SK-N-MC (cell line): Measurements from ENCODE around the gene LRMDA.

Experiments
- DNase-seq: peaks from one replicate; pipeline ENCODE4 v3.0.0-alpha.2; 2011; ENCODE audit warnings: low read depth, low spot score
- H3K27ac ChIP-seq: fragments of 200-600 bp; sonication (generic); 2 replicates; pipeline ENCODE4 v1.5.1; 2016; ENCODE audit warnings: mixed run types
- H3K36me3 ChIP-seq: fragments of 200-600 bp; sonication (generic); 2 replicates; pipeline ENCODE4 v1.6.1; 2017; ENCODE audit warnings: antibody characterized with exemption, low read length, mixed read lengths; ENCODE audit not compliant: insufficient read depth
- H3K4me3 ChIP-seq: fragments of 200-600 bp; sonication (generic); 2 replicates; pipeline ENCODE4 v1.5.1; 2016
- H3K9ac ChIP-seq: fragments of 200-600 bp; sonication (generic); 2 replicates; pipeline ENCODE4 v1.8.0; 2017; ENCODE audit warnings: mixed run types, mixed read lengths; ENCODE audit not compliant: insufficient read length
- H3K9me3 ChIP-seq: fragments of 200-600 bp; sonication (generic); 2 replicates; pipeline ENCODE4 v1.6.1; 2017; ENCODE audit warnings: low read depth, mild to moderate bottlenecking, antibody characterized with exemption, low read length, moderate library complexity, mixed read lengths
- EZH2 ChIP-seq: fragments of 200-600 bp; sonication (generic); IDR thresholded peaks from one replicate; pipeline ENCODE4 v1.6.1; 2017; ENCODE audit warnings: antibody characterized with exemption
- FOXP2 ChIP-seq: optimal IDR thresholded peaks from 2 replicates; pipeline ENCODE3; 2011; ENCODE audit warnings: mild to moderate bottlenecking, moderate library complexity; ENCODE audit not compliant: insufficient read depth; ENCODE audit errors: extremely low read length, control extremely low read depth
- POLR2AphosphoS5 ChIP-seq: IDR thresholded peaks from 2 replicates; pipeline ENCODE4 v1.6.1; 2012; ENCODE audit warnings: mild to moderate bottlenecking, low read depth, low read length, borderline replicate concordance

LRMDA gene

DNA sequence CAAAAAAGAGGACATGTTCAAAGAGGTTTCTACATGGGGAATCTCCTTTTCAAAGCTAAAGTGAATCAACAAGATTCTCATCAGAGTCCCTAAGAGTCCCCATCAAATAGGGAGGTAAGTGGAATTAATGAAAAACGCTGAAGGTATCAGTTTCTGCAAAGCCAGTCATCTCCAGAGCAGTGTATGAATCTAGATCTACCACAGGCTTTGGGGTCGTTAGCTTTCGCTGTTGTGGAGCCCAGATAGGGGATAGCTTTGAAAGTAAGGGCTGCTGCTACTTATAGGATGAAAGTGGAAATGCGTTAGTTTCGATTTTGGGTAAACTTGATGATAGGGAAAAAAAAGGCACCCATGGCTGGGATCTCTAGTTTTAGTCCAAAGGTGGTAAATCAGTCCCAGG is 748.4 kb downstream of the LRMDA start:
- no peak overlapping the region for H3K9ac ChIP-seq
- TF ChIP-seq POLR2AphosphoS5, result no peak
- no peak for TF ChIP-seq EZH2
- H3K27ac ChIP-seq, result no peak overlapping the region
- no peaks in the 10 kb centered on the region for H3K36me3 ChIP-seq
- no peak for DNase-seq
- no peak overlapping the region for H3K4me3 ChIP-seq
- no peaks in the 10 kb centered on the region for H3K9me3 ChIP-seq

GRCh38 chr10:76184647-76185046 is 753.2 kb downstream of the LRMDA start:
- Histone ChIP-seq H3K36me3 (no peaks in the 10 kb centered on the region), H3K9ac (no peak overlapping the region), H3K9me3 (no peaks in the 10 kb centered on the region), H3K27ac (no peak overlapping the region), H3K4me3 (no peak overlapping the region)
- DNase-seq, result no peak
- TF ChIP-seq EZH2 (no peak), FOXP2 (no peak), POLR2AphosphoS5 (no peak)

DNA sequence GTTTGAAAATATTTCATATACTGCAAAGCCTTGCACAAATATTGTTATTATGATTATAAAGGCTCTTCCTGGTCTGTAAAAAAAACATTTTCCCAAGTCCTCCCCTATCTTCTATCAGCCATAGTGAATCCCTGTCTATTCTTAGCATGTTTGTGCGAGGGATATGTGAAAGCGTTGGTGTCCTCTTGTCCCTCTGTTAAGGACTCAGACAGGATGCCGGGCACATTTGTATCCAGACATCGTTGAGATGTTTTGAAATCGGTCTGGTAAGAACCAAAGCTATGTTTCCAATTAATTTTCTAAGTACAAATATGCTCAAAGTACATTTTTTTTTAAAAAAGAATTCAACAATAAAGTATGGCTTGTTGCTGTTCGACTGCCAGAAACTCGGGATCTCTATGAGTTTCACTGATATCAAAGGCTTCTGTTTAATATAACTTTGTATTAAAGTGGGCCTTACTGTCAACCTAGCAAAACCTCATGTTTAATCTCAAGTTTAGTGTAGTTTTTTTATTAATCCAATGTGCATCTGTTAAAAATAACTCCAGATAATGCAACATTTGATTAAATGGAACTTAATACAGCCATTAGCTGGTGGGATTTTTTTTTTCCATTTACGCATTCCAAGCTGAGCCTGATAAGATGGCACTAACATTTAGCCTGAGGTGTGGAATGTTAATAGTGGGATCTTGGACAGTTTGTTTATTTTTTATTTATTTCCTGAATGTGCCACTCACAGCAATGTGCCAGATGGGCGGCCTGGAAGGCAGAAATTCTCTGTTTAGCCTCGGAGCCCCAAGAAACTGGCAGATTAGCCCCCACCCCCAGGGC is 754.3 kb downstream of the LRMDA start:
- DNase-seq, result no peak
- Histone ChIP-seq H3K9me3 (no peaks in the 10 kb centered on the region), H3K27ac (peak overlapping the region; percentile 50), H3K4me3 (no peak overlapping the region), H3K36me3 (no peaks in the 10 kb centered on the region), H3K9ac (no peak overlapping the region)
- TF ChIP-seq FOXP2, result no peak
- no peak for TF ChIP-seq EZH2
- no peak for TF ChIP-seq POLR2AphosphoS5

DNA sequence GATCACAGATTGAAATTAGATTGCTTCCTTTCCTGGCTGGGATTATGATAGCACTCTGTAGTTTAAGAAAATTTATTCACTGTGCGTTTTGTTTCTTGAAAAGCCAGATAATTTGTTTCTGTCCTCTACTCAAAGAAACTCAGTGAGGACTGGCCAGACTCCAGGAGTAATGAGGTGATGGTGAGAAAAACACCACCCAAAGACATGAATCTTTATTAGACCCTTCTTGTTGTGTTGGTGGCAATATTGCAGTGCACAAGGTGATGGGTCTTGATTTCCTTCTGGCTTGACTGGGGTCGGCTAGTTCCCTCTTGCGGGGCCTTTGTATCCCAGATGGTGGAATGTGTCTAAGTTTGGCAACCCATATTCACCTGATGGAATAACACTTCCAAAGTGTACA is 756.8 kb downstream of the LRMDA start:
- DNase-seq, result no peak

GRCh38 chr10:76190634-76191270 is 759.3 kb downstream of the LRMDA start:
- no peaks in the 10 kb centered on the region for H3K36me3 ChIP-seq
- no peak for DNase-seq
- no peak overlapping the region for H3K9ac ChIP-seq
- no peak overlapping the region for H3K4me3 ChIP-seq
- TF ChIP-seq EZH2 (no peak), FOXP2 (no peak), POLR2AphosphoS5 (no peak)
- H3K27ac ChIP-seq, result no peak overlapping the region
- no peaks in the 10 kb centered on the region for H3K9me3 ChIP-seq

More for the DNA sequence above, 756.8 kb downstream of the LRMDA start:
- H3K36me3 ChIP-seq, result no peaks in the 10 kb centered on the region
- no peak overlapping the region for H3K27ac ChIP-seq
- H3K4me3 ChIP-seq, result no peak overlapping the region
- no peak overlapping the region for H3K9ac ChIP-seq
- TF ChIP-seq POLR2AphosphoS5 (no peak), EZH2 (no peak), FOXP2 (no peak)
- no peaks in the 10 kb centered on the region for H3K9me3 ChIP-seq

- no peak overlapping the region for H3K4me3 ChIP-seq
- no peak for DNase-seq
- no peaks in the 10 kb centered on the region for H3K36me3 ChIP-seq
- H3K27ac ChIP-seq, result no peak overlapping the region
- no peak overlapping the region for H3K9ac ChIP-seq
- H3K9me3 ChIP-seq, result no peaks in the 10 kb centered on the region
- TF ChIP-seq EZH2, result no peak
These were observed 759.9 kb downstream of the LRMDA start for GRCh38 chr10:76191336-76191735.

DNA sequence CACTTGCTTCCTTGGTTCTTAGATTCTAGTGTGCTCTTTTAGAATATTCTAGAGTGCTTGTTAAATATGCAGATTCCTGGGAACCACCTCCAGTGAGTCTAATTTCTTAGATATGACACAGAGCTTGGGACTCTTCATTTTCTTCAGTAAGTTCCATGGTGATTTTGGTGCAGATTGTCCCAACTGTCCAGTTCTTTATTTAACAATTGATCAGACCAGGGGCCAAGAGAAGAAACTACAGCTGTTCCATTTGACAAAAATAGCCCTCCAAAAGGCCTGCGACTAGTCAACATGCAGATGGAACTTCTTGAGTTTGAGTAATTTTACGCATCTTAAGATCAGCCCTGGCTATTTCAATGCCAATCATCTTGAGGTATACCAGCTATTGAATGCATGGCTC is 760.7 kb downstream of the LRMDA start:
- TF ChIP-seq FOXP2, result no peak
- no peak for TF ChIP-seq POLR2AphosphoS5
- no peak for TF ChIP-seq EZH2
- Histone ChIP-seq H3K9ac (no peak overlapping the region), H3K4me3 (no peak overlapping the region), H3K27ac (no peak overlapping the region), H3K36me3 (no peaks in the 10 kb centered on the region), H3K9me3 (no peaks in the 10 kb centered on the region)
- DNase-seq, result no peak

DNA sequence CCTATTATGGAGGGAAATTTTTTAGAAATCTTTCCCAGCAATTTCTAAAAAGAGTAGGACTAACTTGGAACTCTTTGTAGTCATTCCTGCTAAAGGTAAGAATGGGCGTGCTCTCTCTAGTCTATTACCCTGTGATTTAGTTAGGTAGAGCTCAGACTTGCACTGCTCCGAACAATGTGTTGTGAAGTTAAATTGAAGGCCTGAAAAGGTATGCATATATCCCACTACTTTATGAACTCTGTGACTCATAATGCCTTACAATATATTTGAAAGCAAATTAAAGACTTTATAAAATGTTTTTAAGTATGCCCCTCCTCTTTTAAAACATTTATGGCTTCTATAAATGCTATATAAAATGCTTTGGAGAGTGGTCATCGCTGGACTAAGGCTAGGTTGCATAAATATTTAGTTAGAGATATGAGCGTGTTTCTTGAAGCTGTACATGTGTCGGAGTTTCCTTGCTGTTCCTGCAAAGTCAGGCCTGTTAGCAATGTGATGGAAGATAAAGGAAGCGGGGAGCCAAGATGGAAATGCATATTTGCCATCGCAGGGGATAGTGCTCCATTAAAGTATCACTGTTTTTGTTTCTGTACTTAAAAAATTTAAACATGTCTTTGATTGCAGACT is 761.4 kb downstream of the LRMDA start:
- no peak for DNase-seq
- Histone ChIP-seq H3K27ac (no peak overlapping the region), H3K36me3 (no peaks in the 10 kb centered on the region), H3K4me3 (no peak overlapping the region), H3K9me3 (no peaks in the 10 kb centered on the region), H3K9ac (no peak overlapping the region)
- TF ChIP-seq FOXP2, result no peak
- no peak for TF ChIP-seq EZH2
- TF ChIP-seq POLR2AphosphoS5, result no peak
